ENCODE measurements around the gene SV2C. TPM values are rescaled to one million over a fixed set of nuclear protein-coding genes. Genes with fewer than 3 reads are reported as not detected.

The SV2C gene
- total RNA-seq, 4 donors from 2014 or later = 0.05 to 0.11 TPM; not detected in 2

DNA sequence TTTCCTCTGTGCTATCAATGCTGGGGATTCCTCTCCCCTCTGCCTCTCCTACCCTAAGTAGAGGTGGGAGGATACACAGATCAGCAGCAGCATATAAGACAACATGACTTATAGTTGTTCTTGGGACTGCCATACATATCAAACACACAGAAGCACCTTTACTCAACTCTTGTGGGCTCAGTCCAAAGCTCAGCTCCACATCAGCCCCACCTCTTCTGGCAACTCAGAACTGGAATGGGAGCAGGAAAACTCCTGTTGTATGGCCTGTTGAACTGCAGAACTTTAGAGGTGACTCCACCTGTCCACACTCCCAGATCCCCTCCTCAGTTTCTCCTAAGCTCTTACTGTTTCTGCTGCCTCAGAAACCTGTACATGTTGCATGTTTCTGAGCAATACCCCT is 127.8 kb downstream of the SV2C start:
- TF ChIP-seq POLR2A (IDR thresholded peaks at IDR 0.05) = no peak
- Histone ChIP-seq H3K4me1 (peaks cover 0 to 5% of the 10 kb centered on the region in 2 donors), H3K36me3 (no peaks in the 10 kb centered on the region), H3K9me3 (no peaks in the 10 kb centered on the region), H3K4me3 (replicated peaks in 1 of 3) (no peak overlapping the region), H3K27ac (no peak overlapping the region), H3K27me3 (no peaks in the 10 kb centered on the region)
- intact Hi-C loops (cut with DNase I) = no loop called here
- no peak for DNase-seq

DNA sequence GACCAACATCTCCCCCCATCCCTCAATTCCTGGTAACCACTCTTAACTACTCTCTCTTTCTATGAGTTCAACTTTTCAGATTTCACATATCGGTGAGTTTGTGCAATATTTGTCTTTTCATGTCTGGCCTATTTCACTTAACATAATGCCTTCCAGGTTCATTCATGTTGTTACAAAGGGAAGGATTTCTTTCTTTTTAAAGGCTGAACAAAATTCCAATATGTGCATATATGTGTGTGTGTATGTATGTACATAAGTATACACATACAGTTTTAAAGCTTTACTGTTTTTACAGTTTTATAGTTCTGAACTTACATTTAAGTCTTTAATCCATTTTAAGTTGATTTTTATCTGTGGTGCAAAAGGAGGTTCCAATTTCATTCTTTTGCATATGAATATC is 130.7 kb downstream of the SV2C start:
- intact Hi-C loops (cut with DNase I) = no loop called here

GRCh38 chr5:76216748-76217147 is 133.6 kb downstream of the SV2C start:
- Histone ChIP-seq H3K36me3 (no peaks in the 10 kb centered on the region), H3K4me3 (replicated peaks in 1 of 3) (no peak overlapping the region), H3K4me1 (peaks cover 0 to 5% of the 10 kb centered on the region in 2 donors), H3K27ac (no peak overlapping the region), H3K27me3 (no peaks in the 10 kb centered on the region), H3K9me3 (no peaks in the 10 kb centered on the region)
- DNase-seq = no peak
- intact Hi-C loops (cut with DNase I) = no loop called here
- WGBS, 2 donors = 94 to 100% methylated on average over 4 of the region's 4 CpGs
- TF ChIP-seq POLR2A (IDR thresholded peaks at IDR 0.05) = no peak
- TF ChIP-seq CTCF (IDR thresholded peaks at IDR 0.05) = no peak

More for the DNA sequence above, 130.7 kb downstream of the SV2C start:
- no peak overlapping the region for H3K27ac ChIP-seq
- peaks cover 0 to 5% of the 10 kb centered on the region in 2 donors for H3K4me1 ChIP-seq
- no peak for DNase-seq
- H3K4me3 ChIP-seq (replicated peaks in 1 of 3) = no peak overlapping the region
- no peaks in the 10 kb centered on the region for H3K9me3 ChIP-seq
- H3K27me3 ChIP-seq = no peaks in the 10 kb centered on the region
- no peak for TF ChIP-seq CTCF (IDR thresholded peaks at IDR 0.05)
- no peaks in the 10 kb centered on the region for H3K36me3 ChIP-seq
- 96% methylated on average over 1 of the region's 1 CpG for WGBS, 2 donors

DNA sequence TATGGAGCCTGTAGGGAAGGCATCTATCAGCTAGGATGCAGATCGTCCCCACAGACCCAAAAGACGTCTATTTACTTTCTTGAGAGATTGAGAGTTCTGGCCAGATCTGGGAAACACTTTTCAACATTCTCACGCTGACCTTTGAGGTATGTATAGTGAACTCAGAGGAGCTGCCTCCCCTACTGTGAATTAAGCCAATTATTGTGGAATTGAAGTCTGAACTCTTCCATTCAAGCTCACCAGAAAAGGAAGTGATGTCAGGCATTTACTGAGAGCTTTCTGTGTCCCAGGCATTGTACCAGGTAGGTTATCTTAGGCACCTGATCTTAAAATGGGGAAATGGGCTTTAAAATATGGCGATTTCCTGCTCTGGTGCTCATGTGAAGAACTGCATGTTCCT is 136.5 kb downstream of the SV2C start:
- no peaks in the 10 kb centered on the region for H3K4me1 ChIP-seq
- H3K9me3 ChIP-seq = no peaks in the 10 kb centered on the region
- H3K36me3 ChIP-seq = no peaks in the 10 kb centered on the region
- TF ChIP-seq CTCF (IDR thresholded peaks at IDR 0.05) = no peak
- TF ChIP-seq POLR2A (IDR thresholded peaks at IDR 0.05) = no peak
- H3K27ac ChIP-seq = no peak overlapping the region
- intact Hi-C loops (cut with DNase I) = no loop called here
- H3K27me3 ChIP-seq = no peaks in the 10 kb centered on the region
- no peak overlapping the region for H3K4me3 ChIP-seq (replicated peaks in 1 of 3)
- no peak for DNase-seq
- WGBS, 2 donors = 76 to 84% methylated on average over 4 of the region's 4 CpGs

DNA sequence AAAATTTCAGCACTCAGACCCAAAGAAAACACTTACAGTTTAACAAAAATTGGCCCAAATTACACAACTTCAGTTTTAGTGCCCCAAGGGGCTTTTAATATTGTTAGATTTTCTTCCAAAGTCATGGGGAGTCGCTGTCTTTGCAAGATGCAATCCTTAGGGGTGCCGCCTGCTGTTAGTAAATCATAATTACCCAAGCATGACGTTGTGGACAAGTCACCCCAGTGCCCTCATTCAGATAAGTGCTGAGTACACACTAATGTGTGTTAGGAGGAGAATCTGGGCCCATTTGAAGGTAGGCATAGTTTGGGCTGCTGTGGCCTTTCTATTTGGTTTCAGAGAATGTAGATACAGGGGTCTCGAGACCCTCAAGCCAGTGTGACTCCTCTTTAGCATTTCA is 138.1 kb downstream of the SV2C start:
- H3K36me3 ChIP-seq = no peaks in the 10 kb centered on the region
- no peak overlapping the region for H3K27ac ChIP-seq
- no peak for TF ChIP-seq POLR2A (IDR thresholded peaks at IDR 0.05)
- TF ChIP-seq CTCF (IDR thresholded peaks at IDR 0.05) = no peak
- peak in 1 of 2 donors; percentile 4 for DNase-seq
- intact Hi-C loops (cut with DNase I) = no loop called here
- H3K9me3 ChIP-seq = no peaks in the 10 kb centered on the region
- no peaks in the 10 kb centered on the region for H3K4me1 ChIP-seq
- WGBS, 2 donors = 36 to 62% methylated on average over 4 of the region's 4 CpGs
- H3K27me3 ChIP-seq = no peaks in the 10 kb centered on the region
- no peak overlapping the region for H3K4me3 ChIP-seq (replicated peaks in 1 of 3)

- TF ChIP-seq POLR2A (IDR thresholded peaks at IDR 0.05) (no peak), CTCF (IDR thresholded peaks at IDR 0.05) (no peak)
- Histone ChIP-seq H3K27me3 (no peaks in the 10 kb centered on the region), H3K4me3 (replicated peaks in 1 of 3) (no peak overlapping the region), H3K9me3 (no peaks in the 10 kb centered on the region), H3K4me1 (no peaks in the 10 kb centered on the region), H3K27ac (no peak overlapping the region), H3K36me3 (no peaks in the 10 kb centered on the region)
- intact Hi-C loops (cut with DNase I) = no loop called here
- no peak for DNase-seq
- WGBS, 2 donors = 96% methylated on average over 3 of the region's 3 CpGs
Measured at GRCh38 chr5:76222318-76222717, 139.1 kb downstream of the SV2C start.
